Measurements from ENCODE around the gene LRRC1.

The LRRC1 gene

DNA sequence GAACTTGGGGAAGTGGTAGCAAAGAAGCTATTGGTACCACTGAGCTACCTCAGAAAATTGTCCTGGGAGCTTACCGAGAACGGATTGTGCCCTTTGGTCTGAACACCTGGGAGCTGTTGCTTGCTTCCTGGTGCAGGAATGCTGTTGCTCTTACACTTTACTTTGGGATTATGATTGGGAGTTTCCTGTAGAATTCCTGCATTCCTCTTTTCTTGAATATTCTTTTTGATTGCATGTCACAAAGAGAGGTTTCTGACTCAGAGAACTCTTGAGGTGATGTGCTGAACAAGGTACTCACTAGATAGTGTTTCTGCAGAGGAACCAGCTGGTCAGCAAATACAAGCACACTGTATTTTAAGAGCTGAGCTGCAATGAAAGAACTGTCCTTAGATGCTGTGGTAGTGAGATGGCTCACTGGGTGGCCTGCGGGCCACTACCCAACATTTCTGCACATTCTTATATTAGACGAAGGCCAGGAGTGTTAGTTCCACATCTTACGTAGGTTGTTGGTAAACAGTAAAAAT, 35.0 kb downstream of the LRRC1 start:
- Histone ChIP-seq H3K4me3 (no peak overlapping the region), H3K27ac (no peak overlapping the region), H3K36me3 (ENCODE audit: insufficient read depth, low read length) (no peaks in the 10 kb centered on the region), H3K9me3 (ENCODE audit: low read depth, low read length) (no peaks in the 10 kb centered on the region), H3K9ac (ENCODE audit: insufficient read length) (no peak overlapping the region)
- no peak for TF ChIP-seq POLR2AphosphoS5 (IDR thresholded peaks at IDR 0.05; ENCODE audit: borderline replicate concordance, low read depth, low read length)
- no peak for TF ChIP-seq FOXP2 (optimal IDR thresholded peaks at IDR 0.05; ENCODE audit: control extremely low read depth, extremely low read length, insufficient read depth)
- no peak for TF ChIP-seq EZH2 (IDR thresholded peaks at IDR 0.05)
- no peak for DNase-seq (ENCODE audit: low read depth, low spot score)

DNA sequence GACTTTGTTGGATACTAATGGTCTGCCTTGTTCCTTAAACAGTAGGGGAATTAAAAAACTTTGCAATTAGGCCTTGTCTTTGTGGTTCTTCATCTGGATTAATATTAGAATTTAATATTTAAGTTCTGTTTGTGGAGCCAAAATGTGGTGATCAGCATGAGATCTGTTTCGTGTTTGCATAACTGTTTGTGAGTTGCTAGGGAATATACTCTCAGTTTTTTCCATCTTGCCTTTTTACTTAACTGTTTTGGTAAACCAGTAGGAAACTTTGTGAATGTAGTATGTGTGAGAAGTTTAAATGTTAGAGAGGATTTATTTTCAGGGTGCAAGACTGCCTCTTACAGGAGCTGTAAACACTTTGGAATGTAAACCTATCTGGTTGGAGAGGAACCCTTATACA, 35.6 kb downstream of the LRRC1 start:
- no peak for DNase-seq (ENCODE audit: low read depth, low spot score)
- no peak overlapping the region for H3K27ac ChIP-seq
- no peak overlapping the region for H3K4me3 ChIP-seq
- no peaks in the 10 kb centered on the region for H3K9me3 ChIP-seq (ENCODE audit: low read depth, low read length)
- H3K36me3 ChIP-seq (ENCODE audit: insufficient read depth, low read length) = no peaks in the 10 kb centered on the region
- TF ChIP-seq POLR2AphosphoS5 (IDR thresholded peaks at IDR 0.05; ENCODE audit: borderline replicate concordance, low read depth, low read length) = no peak
- TF ChIP-seq FOXP2 (optimal IDR thresholded peaks at IDR 0.05; ENCODE audit: control extremely low read depth, extremely low read length, insufficient read depth) = no peak
- no peak for TF ChIP-seq EZH2 (IDR thresholded peaks at IDR 0.05)
- H3K9ac ChIP-seq (ENCODE audit: insufficient read length) = no peak overlapping the region

DNA sequence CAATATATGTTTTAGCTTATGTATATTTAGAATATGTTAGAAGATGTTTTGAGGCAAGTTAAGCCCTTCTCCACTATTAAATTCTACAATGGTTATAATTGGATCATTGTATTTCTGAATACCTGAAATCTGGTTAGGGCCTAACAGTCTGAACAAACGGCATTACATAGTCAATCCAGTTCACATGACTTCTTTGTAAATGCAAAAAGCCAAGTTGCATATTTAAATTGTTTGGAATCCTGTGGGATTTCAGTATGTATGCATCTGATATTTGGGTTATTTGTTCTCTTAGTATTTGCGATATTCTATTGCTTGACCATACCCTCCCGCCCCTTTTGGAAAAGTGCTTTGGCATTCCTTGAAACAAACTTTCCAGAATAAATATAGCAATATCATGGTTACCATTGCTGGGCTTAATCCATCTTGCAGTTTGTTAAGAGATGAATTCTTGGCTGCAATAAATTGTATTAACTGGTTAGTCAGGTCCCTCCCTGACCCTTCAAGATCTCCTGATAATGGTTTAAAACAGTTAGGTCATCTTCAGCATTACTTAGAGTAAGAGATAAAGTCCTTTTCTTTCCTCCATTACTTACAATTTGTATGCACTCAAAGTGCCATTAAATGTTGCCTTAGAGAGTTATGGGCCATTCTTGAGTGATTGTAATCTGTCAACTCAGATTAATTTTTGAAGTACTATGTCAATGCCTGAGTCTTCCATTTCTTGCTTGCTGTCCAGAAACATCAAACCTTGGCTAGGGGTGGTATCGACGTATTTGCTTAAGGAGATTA, 36.5 kb downstream of the LRRC1 start:
- Histone ChIP-seq H3K9me3 (ENCODE audit: low read depth, low read length) (no peaks in the 10 kb centered on the region), H3K9ac (ENCODE audit: insufficient read length) (no peak overlapping the region), H3K4me3 (no peak overlapping the region), H3K27ac (no peak overlapping the region), H3K36me3 (ENCODE audit: insufficient read depth, low read length) (no peaks in the 10 kb centered on the region)
- TF ChIP-seq EZH2 (IDR thresholded peaks at IDR 0.05) (no peak), POLR2AphosphoS5 (IDR thresholded peaks at IDR 0.05; ENCODE audit: borderline replicate concordance, low read depth, low read length) (no peak), FOXP2 (optimal IDR thresholded peaks at IDR 0.05; ENCODE audit: control extremely low read depth, extremely low read length, insufficient read depth) (no peak)
- no peak for DNase-seq (ENCODE audit: low read depth, low spot score)

GRCh38 chr6:53831936-53832660, 37.3 kb downstream of the LRRC1 start:
- H3K36me3 ChIP-seq (ENCODE audit: insufficient read depth, low read length) = no peaks in the 10 kb centered on the region
- no peak overlapping the region for H3K4me3 ChIP-seq
- no peaks in the 10 kb centered on the region for H3K9me3 ChIP-seq (ENCODE audit: low read depth, low read length)
- DNase-seq (ENCODE audit: low read depth, low spot score) = no peak
- no peak overlapping the region for H3K27ac ChIP-seq
- no peak overlapping the region for H3K9ac ChIP-seq (ENCODE audit: insufficient read length)
- no peak for TF ChIP-seq FOXP2 (optimal IDR thresholded peaks at IDR 0.05; ENCODE audit: control extremely low read depth, extremely low read length, insufficient read depth)
- no peak for TF ChIP-seq EZH2 (IDR thresholded peaks at IDR 0.05)
- no peak for TF ChIP-seq POLR2AphosphoS5 (IDR thresholded peaks at IDR 0.05; ENCODE audit: borderline replicate concordance, low read depth, low read length)

- TF ChIP-seq EZH2 (IDR thresholded peaks at IDR 0.05) (no peak), FOXP2 (optimal IDR thresholded peaks at IDR 0.05; ENCODE audit: control extremely low read depth, extremely low read length, insufficient read depth) (no peak), POLR2AphosphoS5 (IDR thresholded peaks at IDR 0.05; ENCODE audit: borderline replicate concordance, low read depth, low read length) (no peak)
- H3K4me3 ChIP-seq = no peak overlapping the region
- H3K27ac ChIP-seq = no peak overlapping the region
- no peaks in the 10 kb centered on the region for H3K36me3 ChIP-seq (ENCODE audit: insufficient read depth, low read length)
- no peak overlapping the region for H3K9ac ChIP-seq (ENCODE audit: insufficient read length)
- DNase-seq (ENCODE audit: low read depth, low spot score) = no peak
- no peaks in the 10 kb centered on the region for H3K9me3 ChIP-seq (ENCODE audit: low read depth, low read length)
These were observed 38.4 kb downstream of the LRRC1 start for GRCh38 chr6:53833155-53833554.

GRCh38 chr6:53834132-53834531, 39.3 kb downstream of the LRRC1 start:
- Histone ChIP-seq H3K36me3 (ENCODE audit: insufficient read depth, low read length) (no peaks in the 10 kb centered on the region), H3K9me3 (ENCODE audit: low read depth, low read length) (no peaks in the 10 kb centered on the region), H3K9ac (ENCODE audit: insufficient read length) (no peak overlapping the region), H3K27ac (no peak overlapping the region), H3K4me3 (no peak overlapping the region)
- no peak for TF ChIP-seq EZH2 (IDR thresholded peaks at IDR 0.05)
- TF ChIP-seq FOXP2 (optimal IDR thresholded peaks at IDR 0.05; ENCODE audit: control extremely low read depth, extremely low read length, insufficient read depth) = no peak
- TF ChIP-seq POLR2AphosphoS5 (IDR thresholded peaks at IDR 0.05; ENCODE audit: borderline replicate concordance, low read depth, low read length) = no peak
- no peak for DNase-seq (ENCODE audit: low read depth, low spot score)

GRCh38 chr6:53837865-53838769, 43.3 kb downstream of the LRRC1 start:
- peaks cover 3% of the 10 kb centered on the region; the same call in 1 of the 2 replicates for H3K9me3 ChIP-seq (ENCODE audit: low read depth, low read length)
- no peaks in the 10 kb centered on the region for H3K36me3 ChIP-seq (ENCODE audit: insufficient read depth, low read length)
- TF ChIP-seq FOXP2 (optimal IDR thresholded peaks at IDR 0.05; ENCODE audit: control extremely low read depth, extremely low read length, insufficient read depth) = no peak
- no peak for TF ChIP-seq EZH2 (IDR thresholded peaks at IDR 0.05)
- no peak for TF ChIP-seq POLR2AphosphoS5 (IDR thresholded peaks at IDR 0.05; ENCODE audit: borderline replicate concordance, low read depth, low read length)
- H3K9ac ChIP-seq (ENCODE audit: insufficient read length) = no peak overlapping the region
- no peak overlapping the region for H3K4me3 ChIP-seq
- H3K27ac ChIP-seq = peak overlapping the region; percentile 66; the same call in 1 of the 2 replicates
- no peak for DNase-seq (ENCODE audit: low read depth, low spot score)

All from SK-N-MC (cell line).